GM10266 (cell line): ENCODE measurements around the gene KIF5A.
"Not testable (repeated sequence)": the region's sequence is repeated elsewhere in the genome, so short reads cannot be mapped to it uniquely, and the experiment has no call there.

Source experiments
- DNase-seq: peaks from one replicate; pipeline ENCODE4 v3.0.0; 2012; ENCODE audit errors: extremely low spot score
- CTCF ChIP-seq: IDR thresholded peaks from 2 replicates; pipeline ENCODE4 v1.5.1; 2012; ENCODE audit warnings: mild to moderate bottlenecking, low read depth; ENCODE audit not compliant: control insufficient read depth, insufficient read depth; ENCODE audit errors: missing control alignments

Gene KIF5A

DNA sequence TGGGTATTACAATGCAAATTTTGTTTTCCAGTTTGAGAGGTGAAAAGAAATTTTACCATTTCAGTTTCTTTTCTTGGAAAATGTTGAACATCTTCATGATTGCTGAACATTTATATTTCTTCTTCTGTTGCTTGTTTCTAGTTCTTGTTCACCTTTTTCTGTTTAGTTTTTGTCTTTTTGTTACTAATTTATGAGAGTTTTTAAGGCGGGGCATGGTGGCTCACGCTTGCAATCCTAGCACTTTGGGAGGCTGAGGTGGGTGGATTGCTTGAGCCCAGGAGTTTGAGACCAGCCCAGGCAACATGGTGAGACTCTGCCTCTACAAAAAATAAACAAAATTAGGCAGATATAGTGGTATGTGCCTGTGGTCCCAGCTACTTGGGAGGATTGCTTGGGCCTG lies 10.7 kb downstream of the KIF5A start:
- TF ChIP-seq CTCF: no peak
- DNase-seq: no peak

- DNase-seq: not testable (repeated sequence)
Measured at GRCh38 chr12:57561117-57561516, 11.3 kb downstream of the KIF5A start.

DNA sequence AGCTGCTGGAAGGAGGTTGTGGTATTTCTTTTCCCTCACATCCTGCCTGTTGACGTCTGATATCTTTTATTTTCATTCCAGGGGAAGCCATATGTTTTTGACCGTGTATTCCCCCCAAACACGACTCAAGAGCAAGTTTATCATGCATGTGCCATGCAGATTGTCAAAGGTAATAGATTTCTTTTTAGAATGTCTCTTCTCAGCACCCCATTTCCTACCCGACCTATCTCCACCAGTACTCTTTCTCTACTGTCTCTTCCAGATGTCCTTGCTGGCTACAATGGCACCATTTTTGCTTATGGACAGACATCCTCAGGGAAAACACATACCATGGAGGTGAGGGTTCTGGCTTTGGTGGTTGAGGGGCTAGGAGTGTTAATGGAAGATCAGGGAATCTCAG lies 13.5 kb downstream of the KIF5A start:
- DNase-seq: no peak
- no peak for TF ChIP-seq CTCF

DNA sequence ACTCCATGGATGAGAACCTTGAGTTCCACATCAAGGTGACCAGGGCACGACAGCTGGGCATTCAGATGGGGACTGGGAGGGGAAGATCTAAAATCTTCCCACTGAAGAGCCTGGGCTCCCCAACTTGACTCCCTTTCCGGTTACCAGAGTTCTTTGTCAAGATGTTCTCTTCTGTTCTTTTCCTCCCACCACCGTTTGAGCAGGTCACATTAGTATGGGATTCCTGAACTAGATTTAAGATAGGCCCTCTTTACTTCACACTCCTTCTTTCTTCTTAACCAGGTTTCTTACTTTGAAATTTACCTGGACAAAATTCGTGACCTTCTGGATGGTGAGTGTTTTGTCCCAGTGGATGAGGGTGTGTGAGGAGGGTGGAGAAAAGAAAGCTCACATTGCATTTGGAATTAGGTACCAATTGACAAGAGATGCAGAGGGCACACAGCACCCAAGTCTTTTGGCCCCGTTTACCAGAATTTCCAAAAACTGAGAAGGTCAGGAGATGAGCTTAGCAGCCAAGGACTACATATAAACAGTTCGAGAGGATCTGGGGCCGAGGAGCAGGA lies 14.4 kb downstream of the KIF5A start:
- TF ChIP-seq CTCF: no peak
- DNase-seq: no peak

DNA sequence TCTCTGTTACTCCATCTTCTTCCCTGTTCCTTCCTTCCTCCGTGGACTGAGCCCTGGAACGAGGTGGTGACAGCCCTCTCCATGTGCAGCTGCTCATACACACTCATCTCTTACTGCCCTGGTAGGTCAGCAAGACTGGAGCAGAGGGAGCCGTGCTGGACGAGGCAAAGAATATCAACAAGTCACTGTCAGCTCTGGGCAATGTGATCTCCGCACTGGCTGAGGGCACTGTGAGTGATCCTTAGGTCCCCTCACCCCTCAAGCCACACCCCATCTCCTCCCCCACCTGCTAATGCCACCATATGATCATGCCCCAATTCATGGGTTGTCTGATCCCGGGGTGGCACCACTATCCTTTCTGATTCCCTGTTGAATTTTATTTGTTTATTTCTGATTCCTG lies 19.0 kb downstream of the KIF5A start:
- DNase-seq: no peak
- TF ChIP-seq CTCF: no peak

DNA sequence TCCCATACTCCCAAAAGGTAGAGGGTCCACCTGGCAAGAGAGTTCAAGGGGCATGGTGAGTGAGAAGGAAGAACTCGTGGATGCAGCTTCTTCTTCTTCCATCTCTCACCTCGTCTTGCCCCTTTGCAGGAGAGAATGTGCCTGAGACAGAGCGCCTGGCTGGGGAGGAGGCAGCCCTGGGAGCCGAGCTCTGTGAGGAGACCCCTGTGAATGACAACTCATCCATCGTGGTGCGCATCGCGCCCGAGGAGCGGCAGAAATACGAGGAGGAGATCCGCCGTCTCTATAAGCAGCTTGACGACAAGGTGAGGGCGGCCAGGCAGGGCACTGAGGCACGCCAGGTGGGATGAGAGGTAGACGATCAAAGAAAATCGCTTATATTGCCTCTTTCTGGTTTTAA lies 20.0 kb downstream of the KIF5A start:
- DNase-seq: no peak
- no peak for TF ChIP-seq CTCF

DNA sequence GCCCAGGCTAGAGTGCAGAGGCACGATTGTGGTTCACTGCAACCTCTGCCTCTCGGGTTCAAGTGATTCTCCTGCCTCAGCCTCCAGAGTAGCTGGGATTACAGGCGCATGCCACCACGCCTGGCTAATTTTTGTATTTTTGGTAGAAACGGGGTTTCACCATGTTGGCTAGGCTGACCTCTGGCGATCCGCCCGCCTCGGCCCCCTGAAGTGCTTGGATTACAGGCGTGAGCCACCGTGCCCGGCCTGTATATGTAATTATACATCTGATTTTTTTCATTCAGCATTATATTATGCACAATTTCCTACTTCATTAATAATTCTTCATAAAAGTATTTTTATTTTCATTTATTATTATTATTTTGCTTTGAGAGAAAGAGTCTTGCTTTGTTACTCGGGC lies 20.6 kb downstream of the KIF5A start:
- DNase-seq: not testable (repeated sequence)

- DNase-seq: no peak
- no peak for TF ChIP-seq CTCF
Measured at GRCh38 chr12:57571926-57572762, 22.3 kb downstream of the KIF5A start.
